Testis (tissue), 5 donors: ENCODE measurements around the gene GADD45GIP1. TPM values are rescaled to one million over a fixed set of nuclear protein-coding genes. Genes with fewer than 3 reads are reported as not detected.
A peak's percentile ranks its signal among the peaks of the same experiment; 100 is the strongest.

Experiments used
- DNase-seq: peaks from one replicate; pipeline ENCODE4 v3.0.0-alpha.2; 2019
- H3K27ac ChIP-seq, 2 donors: fragments of 200-600 bp; sonication (generic); one replicate each; pipeline ENCODE4 v1.5.1; 2019
- H3K27me3 ChIP-seq: fragments of 200-600 bp; sonication (generic); one replicate; pipeline ENCODE4 v1.5.1; 2019
- H3K36me3 ChIP-seq: fragments of 200-600 bp; sonication (generic); one replicate; pipeline ENCODE4 v1.5.1; 2017; ENCODE audit warnings: low read depth; ENCODE audit errors: missing control alignments
- H3K4me1 ChIP-seq: fragments of 200-600 bp; sonication (generic); one replicate; pipeline ENCODE4 v1.5.1; 2019
- H3K4me3 ChIP-seq, 2 donors: fragments of 200-600 bp; sonication (generic); one replicate each; pipeline ENCODE4 v1.5.1; 2017 to 2019
- H3K9me3 ChIP-seq: fragments of 200-600 bp; sonication (generic); one replicate; pipeline ENCODE4 v1.5.1; 2017
- CTCF ChIP-seq, 3 experiments: fragments of 450-650 bp in 2 of 3; fragments of 200-600 bp in 1 of 3; sonication (generic) in 1 of 3; IDR thresholded peaks; one replicate each; pipeline ENCODE4 v1.5.1; 2016 to 2019; ENCODE audit warnings: antibody characterized with exemption in 3 of 3, mild to moderate bottlenecking in 2 of 3, moderate library complexity in 1 of 3
- POLR2A ChIP-seq: fragments of 450-650 bp; IDR thresholded peaks from one replicate; pipeline ENCODE4 v1.6.1; 2017; ENCODE audit warnings: antibody characterized with exemption, mild to moderate bottlenecking, moderate library complexity
- WGBS, 2 donors: methylation state at CpG; one replicate each; pipeline ENCODE4 v1.1.5; 2018; 5-methylcytosine and 5-hydroxymethylcytosine counted together
- intact Hi-C: fragments of 100-400 bp; cut with DNase I; formaldehyde crosslinking; loops from one replicate; pipeline ENCODE4 v1.15.1; 2023; ENCODE audit warnings: low total_unique reads
- long read RNA-seq, 2 donors: transcript quantifications; one replicate each; lab custom pipeline, GENCODE V29; 2026
- polyA plus RNA-seq: library from polyadenylated mRNA; stranded (reverse); fragments of 350-450 nt; fragmentation: Illumina TruSeq; extraction: RNeasy Lipid Tissue Mini Kit (QIAGEN cat#74804); gene quantifications from one replicate; pipeline ENCODE4 v1.2.3, GENCODE V29; 2014; ENCODE audit warnings: low read depth, low replicate concordance; ENCODE audit not compliant: insufficient read depth
- total RNA-seq, 2 donors: library from RNA; depleted of rRNA; stranded (reverse); fragments of >200 nt; gene quantifications; one replicate each; pipeline ENCODE4 v1.2.3, GENCODE V29; 2016

Gene GADD45GIP1
- total RNA-seq, result 10 to 100 TPM; 32.2 to 39.8 TPM
- 21.6 TPM for polyA plus RNA-seq
- long read RNA-seq, donor 1, transcript GADD45GIP1-201 (2 exons, 1,782 nt), result major isoform, 91 of 197 reads
- long read RNA-seq, donor 1, partial matches to known transcripts, result 87 of 197 reads
- long read RNA-seq, donor 1, other reads (novel, unspliced or antisense), result 19 of 197 reads
- long read RNA-seq, donor 2, transcript GADD45GIP1-201 (2 exons, 1,782 nt), result major isoform, 54 of 61 reads
- long read RNA-seq, donor 2, partial matches to known transcripts, result 0 of 61 reads
- long read RNA-seq, donor 2, other reads (novel, unspliced or antisense), result 7 of 61 reads

GRCh38 chr19:12956446-12957388 is at the start of gene GADD45GIP1:
GADD45GIP1 (minus strand) TSS chr19:12957223; CDS start chr19:12957212, 11 bp downstream.
- intact Hi-C loops, result no loop called here
- DNase-seq, result peak; percentile 86
- Histone ChIP-seq H3K4me3 (peak within 1 kb of the TSS; percentile 82 to 83), H3K9me3 (no peaks in the 10 kb centered on the region), H3K4me1 (peaks cover 19% of the 10 kb centered on the region), H3K27me3 (no peaks in the 10 kb centered on the region), H3K36me3 (no peaks in the 10 kb centered on the region), H3K27ac (peak within 1 kb of the TSS; percentile 82 to 89)
- WGBS, 2 donors, result 3 to 4% methylated on average over 54 to 76 of the region's 84 CpGs
- peak; percentile 21 for TF ChIP-seq POLR2A
- TF ChIP-seq CTCF (IDR thresholded peaks at IDR 0.05), result no peak

GRCh38 chr19:13005861-13006370 is 48.9 kb upstream of the GADD45GIP1 start:
- peaks cover 63% of the 10 kb centered on the region for H3K4me1 ChIP-seq
- intact Hi-C loops, result no loop called here
- H3K9me3 ChIP-seq, result no peaks in the 10 kb centered on the region
- no peak overlapping the region for H3K27ac ChIP-seq
- H3K4me3 ChIP-seq, result no peak overlapping the region
- H3K27me3 ChIP-seq, result no peaks in the 10 kb centered on the region
- WGBS, 2 donors, result 57 to 60% methylated on average over 8 to 12 of the region's 12 CpGs
- TF ChIP-seq POLR2A (no peak), CTCF (IDR thresholded peaks at IDR 0.05) (no peak)
- H3K36me3 ChIP-seq, result no peaks in the 10 kb centered on the region
- no peak for DNase-seq

GRCh38 chr19:13005253-13005652 is 48.2 kb upstream of the GADD45GIP1 start:
- no peak overlapping the region for H3K4me3 ChIP-seq

GRCh38 chr19:13004273-13004672 is 47.2 kb upstream of the GADD45GIP1 start:
- no peak for DNase-seq
- Histone ChIP-seq H3K4me1 (peaks cover 48% of the 10 kb centered on the region), H3K4me3 (no peak overlapping the region), H3K27ac (no peak overlapping the region), H3K9me3 (no peaks in the 10 kb centered on the region), H3K36me3 (no peaks in the 10 kb centered on the region), H3K27me3 (no peaks in the 10 kb centered on the region)
- TF ChIP-seq CTCF (IDR thresholded peaks at IDR 0.05), result no peak
- no peak for TF ChIP-seq POLR2A
- intact Hi-C loops, result no loop called here
- 85% methylated on average over 7 of the region's 7 CpGs for WGBS, 2 donors

More at GRCh38 chr19:13005253-13005652, 48.2 kb upstream of the GADD45GIP1 start:
- Histone ChIP-seq H3K27ac (peak overlapping the region in 1 of 2 donors; percentile 23), H3K9me3 (no peaks in the 10 kb centered on the region), H3K4me1 (peaks cover 57% of the 10 kb centered on the region), H3K36me3 (no peaks in the 10 kb centered on the region), H3K27me3 (no peaks in the 10 kb centered on the region)
- intact Hi-C loops, result no loop called here
- TF ChIP-seq POLR2A (no peak), CTCF (IDR thresholded peaks at IDR 0.05) (no peak)
- 56 to 61% methylated on average over 4 of the region's 4 CpGs for WGBS, 2 donors
- no peak for DNase-seq
